NCI-H1417 treated with DMSO at 0.1 percent for 48 hours (cell line): ENCODE measurements around the gene HOXB5.

Experiments used
- DNase-seq: peaks from one replicate; lab custom pipeline; 2025; lab: John Stamatoyannopoulos, UW

The HOXB5 gene

DNA sequence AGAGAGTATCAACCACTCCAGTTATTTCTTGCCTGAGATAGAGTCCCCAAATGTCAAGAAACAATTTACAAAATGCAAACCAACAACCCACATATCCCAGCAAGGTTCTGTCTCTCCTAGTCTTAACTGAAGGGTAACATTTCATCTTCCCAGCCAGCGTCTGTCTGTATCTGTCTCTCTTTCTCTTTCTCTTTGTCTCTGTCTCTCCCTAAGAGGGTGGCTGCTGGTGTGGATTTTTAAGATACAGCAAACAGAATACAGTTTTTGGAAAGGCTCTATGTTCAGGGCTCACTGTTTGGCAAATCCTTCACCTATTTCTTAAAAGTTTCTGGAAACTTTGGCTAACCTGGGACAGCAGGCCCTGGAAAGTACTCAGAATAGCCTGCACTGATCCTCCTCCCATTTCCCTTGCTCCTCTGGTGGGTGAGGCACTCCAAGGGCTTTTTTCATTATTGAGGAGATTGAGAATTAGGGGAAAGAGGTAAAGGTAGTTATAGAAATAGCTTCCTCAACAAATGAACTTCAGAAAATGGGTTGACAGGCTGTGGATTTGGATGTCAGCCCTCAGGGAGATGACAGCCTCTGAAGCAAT, 21.7 kb downstream of the HOXB5 start:
- DNase-seq = no peak

DNA sequence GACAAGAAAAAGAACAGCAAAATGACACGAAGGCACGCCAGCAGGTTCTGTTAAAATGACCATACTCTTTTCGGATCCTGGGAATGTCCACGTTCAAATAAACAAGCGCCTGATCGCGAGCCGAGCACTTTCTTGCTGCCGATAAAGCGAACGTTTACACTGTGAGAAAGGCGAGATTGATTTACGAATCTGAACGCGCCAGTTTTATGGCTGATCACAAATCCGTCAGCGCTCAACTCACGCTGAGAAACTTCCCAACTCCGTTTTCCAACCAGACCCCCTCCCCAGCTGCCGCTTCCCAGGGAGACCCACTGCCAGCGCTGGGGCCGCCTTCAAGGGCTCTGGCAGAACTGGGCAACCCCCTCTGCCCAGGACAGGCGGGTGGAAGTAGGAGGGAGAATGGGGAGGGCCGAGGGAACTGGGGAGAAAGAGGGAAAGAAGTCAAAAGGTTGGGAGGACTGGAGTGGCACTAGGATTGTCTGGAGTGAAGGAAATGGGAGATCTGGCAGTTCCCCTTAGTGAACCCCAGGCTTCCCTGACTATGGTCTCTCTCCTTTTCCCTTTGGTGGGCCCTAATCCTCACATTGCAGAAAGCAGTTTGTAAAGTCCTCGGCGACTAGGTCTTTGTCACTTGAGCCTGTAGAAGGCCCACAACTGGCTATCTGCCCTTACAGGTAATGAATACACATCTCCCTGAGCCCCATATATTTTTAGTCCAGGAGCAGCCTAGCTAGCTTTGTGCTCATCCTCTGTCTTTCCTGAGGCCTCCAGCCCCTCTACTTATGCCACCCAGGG, 22.4 kb downstream of the HOXB5 start:
- DNase-seq = no peak

DNA sequence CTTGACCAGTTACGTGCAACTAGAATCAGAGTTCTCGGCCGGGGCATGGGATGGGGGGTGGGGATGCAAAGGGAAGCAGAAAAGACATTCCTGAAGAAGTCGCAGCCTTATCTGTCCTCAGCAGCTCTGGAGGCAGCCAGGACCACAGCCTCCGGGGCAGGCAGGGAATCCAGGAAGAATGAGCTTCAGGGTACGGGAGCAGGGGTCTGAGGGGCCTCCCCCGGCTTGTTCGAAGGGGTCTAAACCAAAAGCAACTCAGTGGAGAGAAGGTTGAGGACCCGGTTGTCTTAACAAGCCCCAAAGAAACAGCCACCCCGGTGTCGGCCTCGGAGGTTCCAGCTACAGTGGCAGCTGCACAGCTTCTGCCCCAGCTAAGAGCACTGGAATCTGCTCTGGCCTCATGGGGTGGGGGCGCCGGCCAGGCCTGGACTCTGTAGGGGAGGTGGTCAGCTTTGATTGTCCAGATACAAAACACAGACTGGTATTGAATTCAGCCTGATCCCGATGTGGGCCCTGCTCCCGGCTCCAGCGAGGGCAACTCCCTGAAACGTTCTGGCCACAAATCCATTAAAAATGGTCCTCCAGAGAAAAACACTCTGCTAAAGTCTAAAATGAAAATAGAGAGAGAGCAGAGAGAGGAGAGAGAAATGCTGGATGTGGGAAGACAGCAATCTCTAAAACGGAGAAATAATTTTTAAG, 23.1 kb downstream of the HOXB5 start:
- DNase-seq = no peak

DNA sequence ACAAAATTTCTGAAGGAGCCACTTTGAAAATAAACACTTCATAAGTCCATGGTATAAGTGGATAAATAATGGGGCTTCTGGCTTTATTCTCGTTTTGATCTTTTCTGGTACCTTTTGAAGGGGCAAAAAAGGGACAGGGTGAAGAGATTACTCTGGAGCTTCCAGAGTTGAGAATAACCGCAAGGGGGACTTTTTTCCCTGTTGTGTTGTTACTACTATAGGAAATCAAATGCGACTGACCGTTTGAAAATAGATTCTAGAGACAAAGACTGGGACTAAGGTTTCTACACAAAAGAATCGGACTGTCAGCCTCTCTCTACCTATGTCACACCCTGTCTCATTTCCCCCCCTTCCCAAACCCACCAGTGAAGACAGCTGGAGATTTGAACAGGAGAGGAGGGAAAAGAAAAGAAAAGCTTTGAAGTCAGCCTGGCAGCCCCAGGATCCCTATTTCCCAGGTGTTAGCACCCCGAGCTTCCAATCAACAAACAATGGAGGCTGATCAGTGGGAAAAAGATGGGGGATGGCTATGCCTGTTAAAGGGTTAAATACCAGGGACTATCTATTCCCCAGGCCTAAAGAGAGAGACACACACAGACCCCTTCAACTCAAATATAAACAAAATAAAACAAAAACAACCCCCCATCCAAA, 23.8 kb downstream of the HOXB5 start:
- no peak for DNase-seq

DNA sequence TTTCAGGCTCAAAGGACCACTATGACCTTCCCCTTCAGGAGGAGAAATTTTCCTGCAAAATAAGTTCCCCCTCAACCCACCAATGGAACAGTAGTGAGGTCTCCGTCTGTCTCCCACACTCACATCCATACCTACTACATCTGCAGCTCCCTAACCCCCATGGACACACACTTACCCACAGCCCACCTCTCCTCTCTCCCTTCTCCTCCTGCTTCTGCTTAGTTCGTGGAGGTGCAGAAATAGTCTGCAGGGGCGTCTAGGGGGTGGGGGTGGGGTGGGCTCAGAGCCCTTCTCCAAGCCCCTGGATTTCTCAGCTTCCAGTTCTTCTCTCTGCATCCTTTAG, 24.4 kb downstream of the HOXB5 start:
- no peak for DNase-seq

DNA sequence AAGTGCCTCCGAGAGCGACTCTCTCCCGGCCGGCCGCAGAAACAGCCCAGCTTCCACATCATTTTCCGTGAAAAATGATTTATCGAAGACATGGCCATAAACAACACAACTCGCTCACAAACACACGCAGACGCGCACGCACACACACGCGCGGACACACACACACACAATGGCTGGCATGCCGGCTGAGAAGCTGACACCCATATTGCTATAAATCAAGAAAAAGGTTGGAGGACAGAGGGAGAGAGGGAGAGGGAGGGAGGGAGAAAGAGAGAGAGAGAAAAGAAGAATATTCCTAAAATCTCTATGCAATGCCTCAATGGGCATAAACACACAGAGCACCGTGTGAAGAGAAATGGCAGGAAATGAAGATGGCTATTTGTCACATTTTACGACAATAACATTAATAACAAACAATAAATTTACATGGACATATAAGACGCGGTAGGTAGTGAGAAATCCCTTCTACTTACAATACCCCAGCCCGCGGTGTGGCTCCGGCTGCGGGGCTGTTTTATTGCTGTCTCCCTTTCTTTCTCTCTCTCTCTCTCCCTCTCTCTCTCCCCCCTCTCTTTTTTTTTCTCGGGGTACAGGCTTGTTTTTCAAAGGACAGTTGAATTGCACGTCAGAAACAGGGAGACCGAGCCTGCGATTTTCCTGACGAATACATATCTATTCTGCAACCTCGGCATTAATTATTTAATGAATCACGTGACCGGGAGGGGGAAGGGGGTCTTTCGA, 24.9 kb downstream of the HOXB5 start:
- no peak for DNase-seq

DNA sequence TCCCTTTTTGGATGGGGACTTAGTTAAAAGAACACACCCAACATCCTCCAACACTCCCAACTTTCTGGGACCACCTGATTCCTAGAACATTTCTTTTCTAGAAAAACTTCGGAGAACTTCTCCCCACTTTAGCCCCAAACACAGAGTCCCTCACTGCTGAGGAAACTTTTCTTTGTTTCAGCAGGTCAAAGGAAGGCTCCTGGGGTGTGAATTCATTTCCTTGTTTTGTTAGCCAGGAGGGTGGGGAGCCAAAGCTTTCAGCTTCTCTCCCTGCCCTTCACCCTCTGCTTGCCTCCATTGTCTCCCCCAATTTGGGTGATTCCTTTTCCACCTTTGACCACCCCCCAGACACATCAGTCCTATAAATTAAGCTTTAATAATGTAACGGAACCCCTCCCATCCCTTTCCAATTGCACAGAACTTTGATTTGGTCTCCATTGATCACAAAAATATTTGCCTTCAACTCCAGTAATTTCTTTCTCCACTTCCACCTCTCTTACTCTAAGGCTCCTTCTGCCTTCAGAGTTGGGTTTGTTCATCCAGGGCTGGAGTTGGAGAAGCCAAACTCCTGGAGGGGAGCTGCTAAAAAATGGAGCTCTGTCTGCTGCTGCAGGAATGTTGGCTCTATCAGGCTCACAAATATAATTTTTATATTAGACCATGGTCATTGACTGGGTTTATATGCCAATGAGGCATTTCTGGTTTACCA, 25.8 kb downstream of the HOXB5 start:
- no peak for DNase-seq

DNA sequence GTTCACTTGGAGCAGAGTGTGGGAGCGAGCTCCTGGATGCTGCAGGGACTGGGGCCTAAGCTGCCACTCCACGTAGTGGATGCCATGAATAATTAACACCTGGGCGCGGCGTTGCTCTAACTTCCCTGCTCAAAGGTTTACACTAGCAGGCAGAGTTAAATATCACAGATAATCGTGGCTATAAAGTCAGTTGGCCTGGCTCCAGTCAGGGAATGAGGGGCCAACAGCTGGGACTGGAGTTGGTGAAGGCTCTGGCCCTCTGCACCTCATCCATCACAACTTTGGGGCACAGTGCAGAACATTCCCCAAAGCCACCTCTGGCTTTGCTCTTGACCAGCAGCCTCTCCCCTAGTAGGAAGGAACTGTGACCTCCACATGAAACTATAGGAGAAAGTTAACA, 26.4 kb downstream of the HOXB5 start:
- no peak for DNase-seq

DNA sequence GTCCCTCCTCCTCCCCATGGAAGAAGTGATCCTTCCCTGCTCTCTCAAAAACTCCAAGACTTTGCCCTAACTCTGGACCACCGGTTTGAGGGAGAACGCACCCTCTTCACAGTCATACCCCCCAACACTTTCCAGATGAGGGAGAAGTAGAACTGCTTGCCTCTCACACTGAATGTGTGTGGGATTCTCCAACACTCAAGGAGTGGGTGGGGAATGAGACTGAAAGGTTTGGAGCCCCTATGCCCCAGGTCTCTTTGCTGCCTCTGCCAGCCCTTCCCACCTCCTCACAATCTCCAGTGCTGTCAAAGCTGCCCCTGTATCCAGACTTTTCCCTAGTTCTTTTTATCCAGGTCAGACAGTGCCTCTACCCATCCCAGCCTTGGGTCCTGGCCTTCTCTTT, 26.9 kb downstream of the HOXB5 start:
- no peak for DNase-seq

DNA sequence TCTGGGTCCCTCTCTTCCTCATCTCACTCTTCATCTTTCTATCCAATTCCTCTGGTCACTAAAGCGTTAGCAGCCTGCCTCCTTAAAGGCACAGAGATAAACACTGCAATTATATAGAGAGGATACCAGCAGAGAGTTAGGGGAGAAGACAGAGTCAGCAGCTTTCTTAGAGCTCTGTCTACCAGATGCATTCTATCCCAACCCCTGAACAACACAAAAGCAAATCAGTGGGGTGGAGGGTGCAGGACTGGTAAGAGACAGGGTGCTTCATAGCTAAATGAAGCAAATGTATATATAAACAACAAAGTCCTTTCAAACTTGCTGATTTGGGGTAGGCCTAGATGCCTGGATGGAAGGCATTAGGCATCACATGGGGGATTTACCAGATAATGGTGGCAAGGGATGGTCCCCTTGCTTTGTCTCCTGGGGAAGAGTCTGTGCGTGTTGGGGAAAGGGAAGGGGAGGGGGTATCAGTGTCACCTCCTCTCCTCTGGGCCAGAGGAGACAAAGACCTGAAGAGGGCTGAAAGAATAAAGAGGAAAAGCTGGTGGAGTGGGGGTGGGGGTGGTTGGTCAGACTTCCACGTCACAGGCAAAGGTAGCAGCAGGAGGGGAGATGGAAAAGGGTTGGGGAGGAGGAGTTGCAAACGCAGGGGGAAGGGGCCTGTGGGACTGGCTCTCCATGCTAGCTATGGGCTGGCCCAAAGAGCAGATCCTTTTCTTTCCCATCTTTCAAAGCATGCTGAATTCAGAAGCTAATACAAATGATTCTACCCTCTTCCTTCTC, 27.5 kb downstream of the HOXB5 start:
- no peak for DNase-seq

DNA sequence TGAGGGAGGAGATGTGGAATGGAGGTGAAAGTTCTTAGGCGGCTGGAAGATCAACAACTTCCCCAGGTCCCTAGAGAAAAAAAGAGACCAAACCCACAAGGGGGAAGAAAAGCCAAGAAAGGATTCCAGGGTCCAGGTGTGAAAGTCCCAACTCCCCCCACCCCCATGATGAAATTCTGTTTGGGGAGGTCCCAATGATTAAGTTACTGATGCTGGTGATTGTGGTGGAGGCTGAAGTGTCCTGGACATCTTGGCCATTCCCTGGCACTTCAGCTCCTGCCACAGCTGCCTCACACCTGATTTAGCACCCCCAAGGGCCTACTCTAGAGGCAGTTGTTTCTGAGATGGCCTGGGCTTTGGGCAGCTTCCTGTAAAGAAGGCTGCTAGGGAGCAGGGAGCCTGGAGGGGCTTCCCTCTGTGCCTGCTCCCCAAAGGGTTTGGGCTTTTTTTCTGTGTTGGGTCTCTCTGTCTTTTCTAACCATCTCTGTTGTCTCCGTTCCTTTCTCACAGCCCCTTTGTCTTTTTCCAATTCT, 28.5 kb downstream of the HOXB5 start:
- no peak for DNase-seq

DNA sequence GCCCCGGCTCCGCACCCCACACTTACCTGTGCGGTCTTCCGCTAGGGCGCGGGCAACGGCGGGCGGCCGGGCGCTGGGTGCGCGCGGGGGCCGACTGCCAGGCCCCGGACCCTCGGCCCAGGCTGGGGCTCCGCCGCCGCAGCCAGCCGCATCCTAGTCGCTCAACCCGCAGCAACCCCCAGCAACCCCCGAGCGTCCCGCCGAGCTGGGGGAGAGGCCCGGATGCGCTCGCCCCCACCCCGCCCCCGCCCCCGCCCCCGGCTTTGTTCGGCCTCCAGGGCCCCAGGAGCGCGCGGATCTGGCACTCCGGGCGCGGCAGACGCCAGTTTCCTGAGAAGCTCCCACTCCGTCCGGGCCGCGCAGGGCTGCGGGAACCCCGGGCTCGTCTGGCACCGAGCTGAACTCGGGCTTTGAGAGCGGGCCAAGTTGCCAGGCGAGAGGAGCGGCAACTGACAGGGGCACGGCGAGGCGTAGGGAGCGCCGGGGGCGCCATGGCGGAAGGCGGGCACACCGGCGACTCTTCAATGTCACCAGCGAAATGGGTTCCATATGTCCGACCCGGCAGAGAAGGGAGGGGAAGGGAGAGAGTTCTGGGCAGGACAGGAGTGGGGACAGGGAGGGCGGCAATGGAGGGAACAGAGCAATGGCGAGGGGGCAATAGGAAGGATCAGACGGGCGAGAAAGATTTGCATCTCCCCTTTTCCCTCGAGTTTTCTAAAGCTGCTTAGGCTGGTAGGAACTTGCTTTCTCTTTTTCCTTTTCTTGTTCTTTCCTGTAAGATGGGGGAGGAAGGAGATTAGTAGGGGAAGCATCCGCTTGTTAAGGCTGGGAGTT, 29.2 kb downstream of the HOXB5 start:
- DNase-seq = no peak

DNA sequence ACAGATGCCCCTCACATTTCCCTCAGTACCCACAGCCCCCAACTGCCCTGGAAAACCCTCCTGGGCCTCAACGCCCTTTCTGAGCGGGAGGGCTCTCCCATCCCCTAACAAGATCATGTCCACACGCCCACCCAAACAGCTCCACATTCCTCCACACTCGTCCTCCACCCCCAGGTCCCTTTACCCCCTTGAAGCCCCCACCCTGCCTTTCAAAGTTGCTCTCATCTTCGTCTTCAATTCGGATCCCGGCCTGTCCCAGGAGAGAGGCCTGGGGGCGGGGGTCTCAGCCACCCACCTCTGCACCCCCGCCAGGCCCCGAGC, 29.8 kb downstream of the HOXB5 start:
- no peak for DNase-seq

DNA sequence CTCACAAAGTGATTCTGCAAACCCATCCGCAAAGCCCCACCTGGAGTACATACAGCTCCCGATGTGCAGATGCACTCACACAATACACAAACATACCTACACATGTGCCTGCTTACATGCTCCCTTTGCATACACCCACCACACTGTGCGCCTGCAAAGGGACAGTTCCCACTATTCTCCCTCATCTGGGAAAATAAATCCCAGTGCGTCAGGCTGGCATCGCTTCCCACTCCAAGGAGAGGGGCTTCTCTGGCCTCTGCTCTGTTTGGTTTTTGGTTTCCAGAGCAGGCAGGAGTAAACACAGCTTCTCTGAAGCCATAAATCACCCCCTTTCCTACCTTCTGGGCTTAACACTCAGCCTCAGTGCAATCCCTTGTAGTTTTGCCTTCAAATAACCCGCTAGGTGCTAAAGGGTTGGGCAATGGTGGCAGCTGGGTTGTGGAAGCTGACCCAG, 30.2 kb downstream of the HOXB5 start:
- DNase-seq = no peak

DNA sequence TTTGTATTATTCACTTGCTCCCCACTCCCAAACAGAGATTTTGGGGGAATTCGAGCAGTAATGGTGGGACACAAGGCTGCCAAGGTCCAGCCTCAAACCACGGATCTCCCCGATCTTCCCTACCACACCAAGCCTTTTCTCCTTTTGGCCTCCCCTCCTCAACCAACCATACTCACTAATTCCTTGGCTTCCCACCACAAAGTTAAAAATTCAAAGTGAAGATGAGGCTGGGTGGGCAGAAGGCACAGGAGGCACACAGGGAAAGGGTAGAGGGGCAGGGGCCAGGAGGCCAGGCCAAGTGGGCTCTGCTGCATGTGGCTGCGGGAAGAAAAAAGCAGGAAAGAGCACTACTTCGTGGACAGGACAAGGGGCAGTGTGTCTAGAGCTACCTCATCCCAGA, 30.6 kb downstream of the HOXB5 start:
- no peak for DNase-seq

DNA sequence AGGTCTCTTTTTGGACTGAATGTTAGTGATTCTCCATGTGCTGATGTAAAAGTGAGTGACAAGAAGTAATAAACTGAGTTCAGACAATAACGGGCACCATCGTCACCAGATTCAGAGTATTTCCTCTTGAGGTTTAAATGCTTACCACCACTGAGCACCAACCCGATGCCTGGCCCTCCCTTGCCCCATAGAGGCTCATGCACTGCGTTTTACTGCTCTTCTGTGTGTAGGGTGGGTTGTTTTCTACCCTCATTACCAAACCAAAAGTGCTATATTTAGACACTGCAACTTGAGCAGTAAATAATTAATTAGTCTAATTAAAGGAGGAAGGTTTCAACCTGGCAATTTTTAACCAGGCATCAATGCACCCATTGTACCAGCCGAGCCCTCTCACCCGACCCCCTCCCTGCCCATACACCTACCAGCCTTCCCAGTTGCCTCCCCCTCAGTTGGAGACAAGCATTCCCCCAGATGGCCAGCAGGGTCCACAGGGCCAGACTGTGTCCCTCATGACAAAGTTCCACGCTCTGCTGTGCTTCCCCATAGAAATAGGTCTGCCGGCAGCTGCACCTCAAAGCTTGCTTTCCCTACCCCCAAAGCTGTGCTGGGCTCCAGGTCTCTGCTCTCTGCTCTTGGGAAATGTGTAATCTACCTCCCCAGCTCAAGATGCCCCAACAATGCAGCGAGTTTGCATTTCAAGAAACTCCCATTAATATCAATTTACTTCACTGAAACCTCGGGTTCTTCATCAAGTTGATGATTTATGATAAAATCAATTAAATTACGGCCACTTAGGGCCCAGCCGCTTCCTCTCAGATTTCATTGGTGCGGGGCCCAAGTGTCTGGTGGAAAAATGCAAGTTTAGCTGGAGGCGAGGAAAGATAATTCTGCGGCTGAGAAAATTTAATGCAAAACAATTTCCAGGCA, 31.4 kb downstream of the HOXB5 start:
- DNase-seq = no peak

DNA sequence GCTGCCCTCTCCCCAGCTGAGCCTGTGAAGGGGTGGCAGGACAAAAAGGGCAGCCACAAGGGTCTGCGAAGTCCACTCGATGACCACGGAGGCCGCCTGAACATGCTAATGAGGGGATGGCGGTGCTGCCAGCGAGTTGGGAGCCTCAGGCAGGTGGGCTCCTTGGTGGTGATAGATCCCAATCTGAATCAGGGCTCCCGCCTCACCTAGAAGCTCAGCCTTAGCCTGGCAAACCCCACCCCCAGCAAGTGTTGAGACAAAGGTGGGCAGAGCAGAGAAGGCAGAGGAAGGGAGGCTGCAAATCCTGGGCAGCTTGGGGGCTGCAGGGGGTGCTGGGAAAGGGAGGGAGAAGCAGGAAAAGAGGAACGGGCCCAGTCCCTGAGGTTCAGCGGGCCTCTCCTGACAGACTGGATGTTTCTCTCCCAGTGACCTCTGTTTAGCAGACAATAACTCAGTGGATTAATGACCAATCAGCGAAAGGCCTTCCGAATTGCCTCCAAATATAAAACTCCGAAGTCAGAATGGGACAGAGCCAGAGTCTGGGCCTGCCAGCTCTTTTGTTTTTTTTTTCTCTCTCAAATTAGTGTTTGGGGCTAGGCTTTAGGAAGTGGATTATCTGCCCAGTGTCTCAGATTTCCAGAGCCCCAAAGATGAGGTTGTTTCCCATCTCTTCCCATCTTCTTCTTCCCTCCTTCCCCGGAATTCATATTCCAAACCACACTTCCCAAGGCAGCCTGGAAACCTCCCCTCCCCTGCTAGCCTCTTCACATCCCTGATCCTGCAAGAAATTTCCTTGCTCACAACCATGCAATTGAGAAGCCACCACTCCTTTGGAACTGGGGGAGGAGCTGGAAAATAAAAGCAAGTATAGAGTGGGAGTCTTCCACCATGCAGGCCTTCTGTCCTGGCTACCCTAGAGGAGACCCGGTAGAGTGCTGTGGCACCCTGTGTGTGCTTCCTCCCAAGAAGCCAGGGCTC, 33.5 kb downstream of the HOXB5 start:
- no peak for DNase-seq
